HepG2 (cell line): ENCODE measurements around the gene KLHDC8B. TPM values are rescaled to one million over a fixed set of nuclear protein-coding genes. Genes with fewer than 3 reads are reported as not detected.
A peak's percentile ranks its signal among the peaks of the same experiment; 100 is the strongest.

Source experiments
- ATAC-seq: fragments of 200-7000 bp; cut with Tn5 transposase; 3 replicates; pipeline ENCODE4 v1.9.1; 2020; ENCODE audit warnings: mild to moderate bottlenecking, moderate library complexity
- BruUV-seq: library from RNA; stranded (reverse); fragments of 400-500 nt; replicated peaks from 2 replicates; lab custom pipeline; 2021; lab: Mats Ljungman, UMichigan
- CTCF ChIA-PET: fragments of 300-600 bp; formaldehyde crosslinking; extraction: SDS; loops from one replicate; lab custom pipeline; 2021; ENCODE audit warnings: low total read pairs, inconsistent platforms, low intra/inter-chr PET ratio; lab: Yijun Ruan, JAX
- POLR2A ChIA-PET: fragments of 350-600 bp; sonication (Branson Sonifier 250); formaldehyde crosslinking; loops from one replicate; lab custom pipeline; 2020; ENCODE audit warnings: antibody characterized with exemption, inconsistent platforms; lab: Yijun Ruan, JAX
- DNase-seq: peaks from one replicate; pipeline ENCODE4 v3.0.0-alpha.2; 2015; ENCODE audit warnings: low spot score
- FAIRE-seq: peaks from 3 replicates; lab custom pipeline; 2011; peaks lifted over from hg19 to GRCh38; lab: Jason Lieb, UNC
- H2AFZ ChIP-seq: one replicate; pipeline ENCODE4 v1.6.1; 2011; ENCODE audit warnings: low read length, inconsistent platforms
- H3K27ac ChIP-seq: fragments of 300-600 bp; 3 replicates; pipeline ENCODE4 v1.8.0; 2011; ENCODE audit warnings: mixed run types, mild to moderate bottlenecking, mixed read lengths, low read length, inconsistent platforms; ENCODE audit not compliant: insufficient read depth; ENCODE audit errors: extremely low read length
- H3K27me3 ChIP-seq, 2 experiments: fragments of 200-600 bp in 1 of 2; 2 replicates in 1 of 2; 3 replicates in 1 of 2; pipeline versions ENCODE4 v1.6.0 to v1.8.0; 2011; ENCODE audit warnings: low read length in 2 of 2, mild to moderate bottlenecking in 2 of 2, moderate library complexity in 2 of 2, inconsistent platforms in 1 of 2; ENCODE audit not compliant: insufficient read depth in 2 of 2, control insufficient read depth in 1 of 2
- H3K36me3 ChIP-seq, 2 experiments: fragments of 200-600 bp in 1 of 2; replicated peaks in 1 of 2; 2 replicates in 1 of 2; 3 replicates in 1 of 2; pipeline versions ENCODE4 v1.5.1 to v1.8.0; 2011; ENCODE audit warnings: low read length in 2 of 2, inconsistent platforms in 1 of 2; ENCODE audit not compliant: insufficient read depth in 2 of 2, control insufficient read depth in 1 of 2
- H3K4me1 ChIP-seq: 2 replicates; pipeline ENCODE4 v1.5.1; 2012; ENCODE audit warnings: low read length, inconsistent platforms; ENCODE audit not compliant: insufficient read depth
- H3K4me2 ChIP-seq: 2 replicates; pipeline ENCODE4 v1.6.0; 2011; ENCODE audit warnings: low read depth, low read length, inconsistent platforms
- H3K4me3 ChIP-seq, 3 experiments: fragments of 200-600 bp in 1 of 3; sonication (generic), shearing (Covaris generic) in 1 of 3; replicated peaks in 1 of 3; 2 replicates each; pipeline ENCODE4 v1.5.1; 2011 to 2016; ENCODE audit warnings: low read length in 3 of 3, inconsistent platforms in 2 of 3, low read depth in 2 of 3, mild to moderate bottlenecking in 2 of 3, control low read depth in 1 of 3, mixed read lengths in 1 of 3; ENCODE audit not compliant: insufficient read depth in 1 of 3
- H3K79me2 ChIP-seq: one replicate; pipeline ENCODE4 v1.6.1; 2011; ENCODE audit warnings: low read length, inconsistent platforms; ENCODE audit not compliant: insufficient read depth
- H3K9ac ChIP-seq: 2 replicates; pipeline ENCODE4 v1.6.0; 2011; ENCODE audit warnings: mild to moderate bottlenecking, low read depth, low read length, inconsistent platforms; ENCODE audit not compliant: insufficient read depth
- H3K9me3 ChIP-seq: 2 replicates; pipeline ENCODE4 v1.5.1; 2012; ENCODE audit warnings: mild to moderate bottlenecking, low read length
- H4K20me1 ChIP-seq: 2 replicates; pipeline ENCODE4 v1.6.0; 2011; ENCODE audit warnings: inconsistent platforms, mild to moderate bottlenecking, low read length, moderate library complexity; ENCODE audit not compliant: insufficient read depth
- EEA1 ChIP-seq: sonication (generic); formaldehyde crosslinking; IDR thresholded peaks from 2 replicates; pipeline ENCODE4 v1.5.1; 2020; ENCODE audit warnings: mild to moderate bottlenecking, missing genetic modification reagents, borderline replicate concordance
- NFKBIZ ChIP-seq: IDR thresholded peaks from 2 replicates; pipeline ENCODE4 v1.6.1; 2018; ENCODE audit warnings: missing genetic modification reagents, missing compliant biosample characterization
- PRMT3 ChIP-seq: sonication (generic); formaldehyde crosslinking; IDR thresholded peaks from 2 replicates; pipeline ENCODE4 v1.8.1; 2022; ENCODE audit warnings: low read depth, mild to moderate bottlenecking, moderate library complexity, missing genetic modification reagents, borderline replicate concordance
- SYNCRIP ChIP-seq: fragments of 200-400 bp; formaldehyde crosslinking; IDR thresholded peaks from 2 replicates; pipeline ENCODE4 v1.6.1; 2018; ENCODE audit warnings: mild to moderate bottlenecking, low read depth, low read length; ENCODE audit not compliant: insufficient read depth
- TAF1 ChIP-seq: sonication (generic); formaldehyde crosslinking; IDR thresholded peaks from 2 replicates; pipeline ENCODE4 v1.4.0; 2020; ENCODE audit warnings: missing genetic modification reagents
- ZBTB3 ChIP-seq: sonication (generic); formaldehyde crosslinking; IDR thresholded peaks from 2 replicates; pipeline ENCODE4 v1.4.0; 2020; ENCODE audit warnings: low read depth, mild to moderate bottlenecking, moderate library complexity, missing genetic modification reagents, borderline replicate concordance
- ZFP36L1 ChIP-seq: sonication (generic); formaldehyde crosslinking; IDR thresholded peaks from 2 replicates; pipeline ENCODE4 v1.8.0; 2022; ENCODE audit warnings: mild to moderate bottlenecking, missing genetic modification reagents, moderate library complexity
- ZNF337 ChIP-seq: sonication (generic); formaldehyde crosslinking; IDR thresholded peaks from 2 replicates; pipeline ENCODE4 v1.5.1; 2020; ENCODE audit warnings: missing genetic modification reagents, low read depth, mild to moderate bottlenecking, borderline replicate concordance
- ZNF678 ChIP-seq: sonication (generic); formaldehyde crosslinking; IDR thresholded peaks from 2 replicates; pipeline ENCODE4 v1.4.0; 2020; ENCODE audit warnings: mild to moderate bottlenecking, missing genetic modification reagents
- WGBS: methylation state at CpG from one replicate; pipeline ENCODE4 v1.1.6; 2017; ENCODE audit warnings: low lambda C conversion rate; 5-methylcytosine and 5-hydroxymethylcytosine counted together
- in situ Hi-C: cut with HindIII; loops from 2 replicates; pipeline ENCODE4 v1.10.0; 2017; ENCODE audit warnings: low pct_unique_long_range_greater_than_20kb; ENCODE audit not compliant: extremely low pct_ligation_motif_present
- intact Hi-C: fragments of 100-400 bp; cut with micrococcal nuclease; formaldehyde crosslinking; loops from one replicate; pipeline ENCODE4 v1.10.0; 2022; ENCODE audit not compliant: unreplicated experiment
- polyA plus RNA-seq, 8 experiments: library from polyadenylated mRNA; depleted of rRNA in 3 of 8; stranded (reverse) in 7 of 8; unstranded in 1 of 8; fragments of >200 nt; fragmentation: Illumina TruSeq in 4 of 8; extraction: Trizol in 4 of 8; gene quantifications; 2 replicates each; pipeline versions ENCODE4 v1.2.1 to v1.2.3, GENCODE V29; 2011 to 2016; ENCODE audit warnings: low read depth in 4 of 8, missing spikeins in 1 of 8, mixed read lengths in 1 of 8; ENCODE audit not compliant: insufficient read depth in 1 of 8
- total RNA-seq, 5 experiments: library from RNA; depleted of rRNA; stranded (reverse); fragments of >200 nt; fragmentation: Illumina TruSeq; extraction: Trizol; gene quantifications; 2 replicates each; pipeline ENCODE4 v1.2.3, GENCODE V29; 2016; ENCODE audit warnings: low read depth in 1 of 5
- TF ChIP-seq, protein P1 (sequence below): sonication (generic); formaldehyde crosslinking; IDR thresholded peaks from 2 replicates; pipeline ENCODE4 v1.8.0; 2022; ENCODE audit warnings: mild to moderate bottlenecking, missing genetic modification reagents, borderline replicate concordance
- TF ChIP-seq, protein P2 (sequence below): conservative IDR thresholded peaks from 2 replicates; pipeline ENCODE4 v1.6.1; 2018; ENCODE audit warnings: missing genetic modification reagents

KLHDC8B gene
- total and polyA plus RNA-seq, 2 of the 13 experiments (the other 11 are each of a cell fraction or from before 2014, with no cell fraction given), result 17.2 to 17.8 TPM

DNA sequence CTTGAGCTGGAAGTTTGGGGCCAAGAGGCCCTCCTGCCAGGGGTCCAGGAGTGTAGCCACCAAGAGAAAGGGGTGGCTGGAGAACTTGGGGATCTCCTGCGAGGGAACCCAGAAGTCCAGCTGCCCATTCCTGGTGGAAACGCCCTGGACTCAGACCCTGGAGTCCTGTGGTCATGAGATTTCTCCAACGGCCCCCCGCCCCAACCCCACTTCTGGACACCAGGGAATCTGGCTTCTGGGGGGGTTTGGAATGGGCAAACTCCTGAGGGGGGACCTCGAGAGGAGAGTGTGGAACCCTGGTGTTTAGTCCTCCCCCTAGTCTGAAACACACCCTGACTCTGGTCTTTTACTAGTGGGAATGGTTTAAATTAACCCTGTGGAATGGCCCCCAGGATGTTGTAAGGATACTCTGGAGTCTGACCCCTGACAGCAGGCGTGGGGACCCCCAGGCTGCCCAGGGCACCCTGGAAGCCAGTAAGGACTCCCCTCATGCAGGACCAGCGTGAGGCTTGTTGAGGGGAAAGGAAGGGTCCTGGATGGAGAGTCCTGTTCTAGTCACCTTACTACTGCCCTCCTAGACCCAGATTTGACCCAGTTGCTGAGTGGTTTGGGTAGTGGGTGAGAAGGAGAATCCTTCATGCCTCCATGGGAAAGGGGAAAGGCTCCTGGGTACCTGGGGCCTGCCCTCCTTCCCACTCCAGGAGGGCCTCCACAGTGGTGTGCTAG, 540 bp downstream of the KLHDC8B start:
- Histone ChIP-seq H3K4me3 (peak overlapping the region; percentile 80 to 89 (median 80)), H3K9me3 (no peaks in the 10 kb centered on the region), H2AFZ (no peak overlapping the region), H3K4me1 (peaks cover 53% of the 10 kb centered on the region), H3K4me2 (peak overlapping the region; percentile 96), H3K27me3 (no peaks in the 10 kb centered on the region), H4K20me1 (no peaks in the 10 kb centered on the region), H3K36me3 (peaks cover 0 to 1% of the 10 kb centered on the region in 2 experiments; a peak in 1 of 5 replicates), H3K79me2 (no peaks in the 10 kb centered on the region), H3K27ac (peak overlapping the region; percentile 60), H3K9ac (peak overlapping the region; percentile 81)
- ATAC-seq, result no peak; the same call in 2 of the 3 replicates
- ChIA-PET POLR2A (interaction anchor here (1.2 to 2.4 kb wide), 8 partner anchors 10 to 257 kb away, joined by 3 to 19 read pairs (median 6); partner anchors contain the start of genes LAMB2, NICN1, QRICH1 and USP4), CTCF (interaction anchor here (1.2 to 1.5 kb wide), 2 partner anchors 168 to 277 kb away, joined by 4 to 5 read pairs; partner anchors contain the start of gene USP4)
- in situ Hi-C loops (loop anchor here (25.0 kb wide), 1 partner anchor 265 kb away; the partner anchor contains the start of gene NICN1), intact Hi-C loops (no loop called here)
- 30% methylated on average over 2 of the region's 7 CpGs for WGBS
- BruUV-seq, result TSS peak; percentile 56
- no peak for FAIRE-seq
- TF ChIP-seq, protein P1, sequence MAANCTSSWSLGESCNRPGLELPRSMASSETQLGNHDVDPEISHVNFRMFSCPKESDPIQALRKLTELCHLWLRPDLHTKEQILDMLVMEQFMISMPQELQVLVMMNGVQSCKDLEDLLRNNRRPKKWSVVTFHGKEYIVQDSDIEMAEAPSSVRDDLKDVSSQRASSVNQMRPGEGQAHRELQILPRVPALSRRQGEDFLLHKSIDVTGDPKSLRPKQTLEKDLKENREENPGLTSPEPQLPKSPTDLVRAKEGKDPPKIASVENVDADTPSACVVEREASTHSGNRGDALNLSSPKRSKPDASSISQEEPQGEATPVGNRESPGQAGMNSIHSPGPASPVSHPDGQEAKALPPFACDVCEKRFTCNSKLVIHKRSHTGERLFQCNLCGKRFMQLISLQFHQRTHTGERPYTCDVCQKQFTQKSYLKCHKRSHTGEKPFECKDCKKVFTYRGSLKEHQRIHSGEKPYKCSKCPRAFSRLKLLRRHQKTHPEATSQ (CRISPR knock-in tag), result 0 out of 2 replicates have a peak, but pooled peaks have one; percentile 36
- TF ChIP-seq TAF1 (CRISPR knock-in tag), result no peak; the same call in 1 of the 2 replicates
- TF ChIP-seq NFKBIZ, result peak; percentile 18; the same call in 1 of the 2 replicates
- TF ChIP-seq EEA1 (CRISPR knock-in tag), result no peak
- TF ChIP-seq, protein P2, sequence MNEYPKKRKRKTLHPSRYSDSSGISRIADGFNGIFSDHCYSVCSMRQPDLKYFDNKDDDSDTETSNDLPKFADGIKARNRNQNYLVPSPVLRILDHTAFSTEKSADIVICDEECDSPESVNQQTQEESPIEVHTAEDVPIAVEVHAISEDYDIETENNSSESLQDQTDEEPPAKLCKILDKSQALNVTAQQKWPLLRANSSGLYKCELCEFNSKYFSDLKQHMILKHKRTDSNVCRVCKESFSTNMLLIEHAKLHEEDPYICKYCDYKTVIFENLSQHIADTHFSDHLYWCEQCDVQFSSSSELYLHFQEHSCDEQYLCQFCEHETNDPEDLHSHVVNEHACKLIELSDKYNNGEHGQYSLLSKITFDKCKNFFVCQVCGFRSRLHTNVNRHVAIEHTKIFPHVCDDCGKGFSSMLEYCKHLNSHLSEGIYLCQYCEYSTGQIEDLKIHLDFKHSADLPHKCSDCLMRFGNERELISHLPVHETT (CRISPR knock-in tag), result no peak
- TF ChIP-seq ZNF337, result no peak
- TF ChIP-seq ZNF678, result no peak
- TF ChIP-seq SYNCRIP, result no peak
- TF ChIP-seq PRMT3, result no peak
- TF ChIP-seq ZFP36L1, result no peak
- 0 out of 2 replicates have a peak, but pooled peaks have one; percentile 2 for TF ChIP-seq ZBTB3 (CRISPR knock-in tag)
- DNase-seq, result no peak
